T-cell (primary cell): ENCODE results near the gene ZNF280D. TPM values are rescaled to one million over a fixed set of nuclear protein-coding genes. Genes with fewer than 3 reads are reported as not detected.

ENCODE experiments used
- ATAC-seq, 4 experiments: fragments of 200-7000 bp in 3 of 4; fragments of 150-1000 bp in 1 of 4; cut with Tn5 transposase; replicated peaks in 1 of 4; 1 replicate in 3 of 4; 2 replicates in 1 of 4; pipeline ENCODE4 v1.10.0; 2021; ENCODE audit warnings: moderate library complexity in 3 of 4, mild to moderate bottlenecking in 2 of 4, moderate number of reproducible peaks in 1 of 4
- CTCF ChIA-PET, 2 donors: fragments of 300-600 bp; sonication (Branson Sonifier 250); formaldehyde crosslinking; loops; one replicate each; lab custom pipeline; 2022; ENCODE audit warnings: antibody characterized with exemption in 2 of 2; lab: Charles Lee
- POLR2A ChIA-PET, 2 donors: fragments of 300-600 bp; sonication (Branson Sonifier 250); formaldehyde crosslinking; loops; one replicate each; lab custom pipeline; 2022; ENCODE audit warnings: antibody characterized with exemption in 2 of 2; lab: Charles Lee
- DNase-seq, 35 experiments: peaks; one replicate each; pipeline versions ENCODE4 v3.0.0 to v3.0.0-alpha.2; 2013 to 2023
- H3K27ac ChIP-seq: one replicate; pipeline ENCODE4 v1.5.1; 2013; ENCODE audit warnings: low read length
- H3K27me3 ChIP-seq, 2 experiments: replicated peaks in 1 of 2; 1 replicate in 1 of 2; 2 replicates in 1 of 2; pipeline versions ENCODE4 v1.6.1 to v1.7.0; 2013; ENCODE audit warnings: low read length in 1 of 2, mixed read lengths in 1 of 2; ENCODE audit not compliant: control insufficient read depth in 2 of 2, insufficient read depth in 2 of 2; ENCODE audit errors: extremely low read depth in 1 of 2
- H3K36me3 ChIP-seq, 2 donors: 1 replicate in 1 of 2; 2 replicates in 1 of 2; pipeline versions ENCODE4 v1.6.1 to v1.7.0; 2013; ENCODE audit warnings: low read length in 1 of 2; ENCODE audit not compliant: control insufficient read depth in 2 of 2, insufficient read depth in 1 of 2; ENCODE audit errors: extremely low read depth in 1 of 2
- H3K4me1 ChIP-seq, 2 experiments: 1 replicate in 1 of 2; 2 replicates in 1 of 2; pipeline versions ENCODE4 v1.6.1 to v1.7.0; 2013; ENCODE audit warnings: low read length in 2 of 2, mixed read lengths in 1 of 2; ENCODE audit not compliant: insufficient read depth in 2 of 2, control insufficient read depth in 1 of 2; ENCODE audit errors: extremely low read depth in 1 of 2
- H3K4me3 ChIP-seq, 2 donors: 1 replicate in 1 of 2; 2 replicates in 1 of 2; pipeline versions ENCODE4 v1.5.1 to v1.7.0; 2013; ENCODE audit warnings: mild to moderate bottlenecking in 2 of 2, low read length in 1 of 2, moderate library complexity in 1 of 2; ENCODE audit not compliant: control insufficient read depth in 1 of 2; ENCODE audit errors: extremely low read depth in 1 of 2
- H3K9me3 ChIP-seq: 2 replicates; pipeline ENCODE4 v1.7.0; 2013
- H3K27ac Mint-ChIP-seq, 2 donors: one replicate each; pipeline ENCODE4 v1.8.0; 2020 to 2021; ENCODE audit warnings: mild to moderate bottlenecking in 2 of 2, mixed read lengths in 2 of 2
- H3K27me3 Mint-ChIP-seq, 2 donors: one replicate each; pipeline ENCODE4 v1.8.0; 2021 to 2022; ENCODE audit warnings: mixed read lengths in 2 of 2
- H3K36me3 Mint-ChIP-seq: one replicate; pipeline ENCODE4 v1.8.0; 2021; ENCODE audit warnings: mixed read lengths
- H3K4me1 Mint-ChIP-seq, 3 donors: one replicate each; pipeline ENCODE4 v1.8.0; 2020 to 2022; ENCODE audit warnings: mixed read lengths in 3 of 3, mild to moderate bottlenecking in 1 of 3
- H3K4me3 Mint-ChIP-seq, 3 donors: one replicate each; pipeline ENCODE4 v1.8.0; 2020 to 2022; ENCODE audit warnings: mild to moderate bottlenecking in 3 of 3, mixed read lengths in 3 of 3, moderate library complexity in 3 of 3
- H3K9me3 Mint-ChIP-seq, 3 donors: one replicate each; pipeline ENCODE4 v1.8.0; 2020 to 2022; ENCODE audit warnings: mixed read lengths in 3 of 3
- WGBS: methylation state at CpG from one replicate; pipeline ENCODE4 v1.1.5; 2013; ENCODE audit warnings: missing lambda C conversion rate; ENCODE audit not compliant: insufficient coverage; 5-methylcytosine and 5-hydroxymethylcytosine counted together
- total RNA-seq, 35 experiments: library from RNA in 6 of 35; stranded (reverse) in 6 of 35; fragments of 120-200 nt in 1 of 35; gene quantifications; one replicate each; pipeline versions ENCODE4 v1.2.1 to v1.2.4 and lab custom pipeline; 2013 to 2026

ZNF280D gene
- total RNA-seq, 5 donors from 2014 or later (not counting 1 experiment from before 2014, with no cell fraction given) = 29.1 to 39.5 (median 32.4) TPM

DNA sequence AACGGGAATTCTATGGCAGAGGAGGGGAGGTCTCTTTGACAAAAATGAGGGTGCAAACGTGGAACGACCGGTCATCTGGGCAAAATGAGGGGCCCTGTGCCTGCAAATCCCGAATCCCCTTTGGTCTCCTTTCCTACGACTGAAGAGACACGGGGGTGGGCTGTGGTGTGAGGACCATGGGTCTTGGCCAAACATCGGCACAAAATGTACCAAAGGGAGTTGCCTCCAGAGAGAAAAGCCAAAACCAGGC is 498 bp downstream of the ZNF280D start:
- Mint-ChIP-seq H3K36me3 (peaks cover 11% of the 10 kb centered on the region), H3K4me3 (peak overlapping the region; percentile 92 to 96 (median 95)), H3K27ac (peak overlapping the region; percentile 92 to 93), H3K4me1 (peaks cover 37 to 44% (median 42%) of the 10 kb centered on the region in 3 donors), H3K9me3 (peaks cover 0 to 4% (median 3%) of the 10 kb centered on the region in 3 donors), H3K27me3 (no peaks in the 10 kb centered on the region)
- Histone ChIP-seq H3K36me3 (no peaks in the 10 kb centered on the region), H3K4me3 (peak overlapping the region; percentile 71 to 81), H3K27ac (peak overlapping the region; percentile 63), H3K27me3 (no peaks in the 10 kb centered on the region), H3K9me3 (no peaks in the 10 kb centered on the region), H3K4me1 (peaks cover 10 to 21% of the 10 kb centered on the region in 2 experiments)
- ATAC-seq = no peak
- DNase-seq = peak in 1 of 35 experiments; percentile 3
- POLR2A ChIA-PET = no interaction called here
- 0% methylated on average over 3 of the region's 8 CpGs for WGBS
- CTCF ChIA-PET = no interaction called here

- peak in 3 of 35 experiments; percentile 10 to 32 (median 11) for DNase-seq
- H3K36me3 ChIP-seq = peaks cover 0 to under 1% of the 10 kb centered on the region in 2 donors
- Mint-ChIP-seq H3K4me3 (peak overlapping the region; percentile 92 to 96 (median 95)), H3K27me3 (no peaks in the 10 kb centered on the region), H3K4me1 (peaks cover 38 to 48% (median 45%) of the 10 kb centered on the region in 3 donors), H3K9me3 (peaks cover 0 to 4% (median 3%) of the 10 kb centered on the region in 3 donors), H3K36me3 (peaks cover 14% of the 10 kb centered on the region), H3K27ac (peak overlapping the region; percentile 92 to 93)
- POLR2A ChIA-PET = no interaction called here
- no peaks in the 10 kb centered on the region for H3K27me3 ChIP-seq
- H3K27ac ChIP-seq = peak overlapping the region; percentile 63
- peaks cover 10 to 21% of the 10 kb centered on the region in 2 experiments for H3K4me1 ChIP-seq
- H3K9me3 ChIP-seq = no peaks in the 10 kb centered on the region
- no peak for ATAC-seq
- WGBS = 20% methylated on average over 1 of the region's 12 CpGs
- CTCF ChIA-PET = no interaction called here
- H3K4me3 ChIP-seq = peak overlapping the region; percentile 71 to 81
These were observed 999 bp downstream of the ZNF280D start for GRCh38 chr15:56732135-56732885.

- Histone ChIP-seq H3K4me3 (no peak overlapping the region), H3K9me3 (no peaks in the 10 kb centered on the region), H3K27ac (no peak overlapping the region), H3K36me3 (peaks cover 0 to 5% of the 10 kb centered on the region in 2 donors), H3K4me1 (peaks cover 10 to 21% of the 10 kb centered on the region in 2 experiments), H3K27me3 (no peaks in the 10 kb centered on the region)
- Mint-ChIP-seq H3K27ac (peak overlapping the region in 1 of 2 donors; percentile 93), H3K36me3 (peaks cover 18% of the 10 kb centered on the region), H3K27me3 (no peaks in the 10 kb centered on the region), H3K4me1 (peaks cover 46 to 53% (median 51%) of the 10 kb centered on the region in 3 donors), H3K4me3 (peak overlapping the region; percentile 92 to 96 (median 95)), H3K9me3 (peaks cover 0 to 4% (median 3%) of the 10 kb centered on the region in 3 donors)
- CTCF ChIA-PET = no interaction called here
- POLR2A ChIA-PET = interaction anchor here (0.7 kb wide), 2 partner anchors 130 to 188 kb away, joined by 8 to 11 read pairs; no protein-coding TSS in a partner anchor
- WGBS = 87% methylated on average over 3 of the region's 8 CpGs
- no peak for DNase-seq
- no peak for ATAC-seq
These were observed 1.8 kb downstream of the ZNF280D start for GRCh38 chr15:56731548-56731947.

GRCh38 chr15:56729561-56729960 is 3.7 kb downstream of the ZNF280D start:
- no peak overlapping the region for H3K27ac ChIP-seq
- ChIA-PET CTCF (interaction anchor here (0.6 to 1.1 kb wide), 4 partner anchors 9 to 531 kb away, joined by 3 to 7 read pairs (median 4); no protein-coding TSS in a partner anchor), POLR2A (interaction anchor here (0.6 to 0.7 kb wide), 2 partner anchors 27 to 201 kb away, joined by 3 read pairs; no protein-coding TSS in a partner anchor)
- WGBS = no CpG with 5 or more reads among the region's 2 CpGs
- peaks cover 21% of the 10 kb centered on the region for H3K36me3 Mint-ChIP-seq
- ATAC-seq (no peak), DNase-seq (no peak)
- peaks cover 59 to 67% (median 65%) of the 10 kb centered on the region in 3 donors for H3K4me1 Mint-ChIP-seq
- peaks cover 21 to 24% of the 10 kb centered on the region in 2 experiments for H3K4me1 ChIP-seq
- H3K4me3 ChIP-seq = no peak overlapping the region
- no peaks in the 10 kb centered on the region for H3K9me3 Mint-ChIP-seq
- H3K27me3 ChIP-seq = no peaks in the 10 kb centered on the region
- no peak overlapping the region for H3K4me3 Mint-ChIP-seq
- no peaks in the 10 kb centered on the region for H3K27me3 Mint-ChIP-seq
- peaks cover 0 to 5% of the 10 kb centered on the region in 2 donors for H3K36me3 ChIP-seq
- H3K27ac Mint-ChIP-seq = no peak overlapping the region
- no peaks in the 10 kb centered on the region for H3K9me3 ChIP-seq

DNA sequence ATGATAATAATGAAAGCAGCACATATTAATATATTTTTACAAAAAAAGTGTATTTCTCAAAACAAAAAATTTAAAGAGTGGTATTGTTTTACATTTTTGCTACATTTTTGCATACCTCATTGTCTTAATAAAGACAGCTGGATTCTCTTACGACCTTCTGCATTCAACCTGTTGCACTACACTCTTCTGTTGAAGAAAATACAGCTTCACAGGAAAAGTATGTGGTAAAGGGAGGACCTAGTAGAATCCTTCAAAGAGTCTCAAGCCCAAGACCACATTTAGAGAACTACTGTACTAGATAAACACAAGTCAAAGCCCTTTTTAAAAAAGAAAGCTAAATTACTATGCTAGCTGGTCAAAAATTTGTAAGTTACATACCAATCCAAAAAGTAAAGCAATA is 7.9 kb downstream of the ZNF280D start:
- Histone ChIP-seq H3K27me3 (no peaks in the 10 kb centered on the region), H3K4me1 (peaks cover 0 to 25% of the 10 kb centered on the region in 2 experiments), H3K36me3 (peaks cover 0 to 5% of the 10 kb centered on the region in 2 donors), H3K9me3 (no peaks in the 10 kb centered on the region), H3K4me3 (no peak overlapping the region), H3K27ac (no peak overlapping the region)
- POLR2A ChIA-PET = interaction anchor here in 1 of 2 donors (0.7 kb wide), 1 partner anchor 227 kb away, joined by 3 read pairs; no protein-coding TSS in a partner anchor
- CTCF ChIA-PET = interaction anchor here in 1 of 2 donors (0.7 kb wide), 1 partner anchor 13 kb away, joined by 3 read pairs; no protein-coding TSS in a partner anchor
- Mint-ChIP-seq H3K4me3 (peak overlapping the region in 1 of 3 donors; percentile 44), H3K4me1 (peaks cover 63 to 66% (median 65%) of the 10 kb centered on the region in 3 donors), H3K9me3 (no peaks in the 10 kb centered on the region), H3K27me3 (no peaks in the 10 kb centered on the region), H3K36me3 (peaks cover 40% of the 10 kb centered on the region), H3K27ac (peak overlapping the region in 1 of 2 donors; percentile 20)
- peak in 1 of 35 experiments; percentile 11 for DNase-seq
- no CpG with 5 or more reads among the region's 1 CpG for WGBS
- ATAC-seq = peak in 2 of 4 experiments; percentile 83 to 86

DNA sequence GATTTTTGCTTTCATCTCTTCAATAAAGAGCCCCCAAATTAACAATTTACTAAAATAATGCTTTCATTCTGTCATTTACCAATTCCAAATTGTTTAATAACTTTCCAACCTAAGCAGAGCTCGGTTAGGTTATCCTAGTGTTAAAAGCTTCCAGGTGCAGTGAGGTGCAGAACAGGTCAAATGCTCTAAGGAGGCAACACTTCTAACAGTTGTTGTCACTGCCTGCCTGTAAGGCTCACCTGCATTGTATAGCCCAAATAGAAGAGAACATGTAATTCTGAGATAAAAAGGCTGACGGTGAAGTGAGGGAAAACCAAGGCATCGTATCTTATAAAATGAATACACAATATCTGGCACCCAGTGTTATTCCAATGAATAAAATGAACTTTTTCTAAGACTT is 9.1 kb downstream of the ZNF280D start:
- H3K4me1 ChIP-seq = peaks cover 0 to 27% of the 10 kb centered on the region in 2 experiments
- H3K4me3 Mint-ChIP-seq = peak overlapping the region in 1 of 3 donors; percentile 35
- 83% methylated on average over 1 of the region's 3 CpGs for WGBS
- no peaks in the 10 kb centered on the region for H3K9me3 ChIP-seq
- DNase-seq (no peak), ATAC-seq (no peak)
- H3K4me3 ChIP-seq = no peak overlapping the region
- H3K36me3 ChIP-seq = peaks cover 0 to 5% of the 10 kb centered on the region in 2 donors
- peaks cover 67 to 68% (median 68%) of the 10 kb centered on the region in 3 donors for H3K4me1 Mint-ChIP-seq
- no peak overlapping the region for H3K27ac Mint-ChIP-seq
- no peaks in the 10 kb centered on the region for H3K27me3 Mint-ChIP-seq
- H3K27me3 ChIP-seq = no peaks in the 10 kb centered on the region
- peaks cover 37% of the 10 kb centered on the region for H3K36me3 Mint-ChIP-seq
- ChIA-PET POLR2A (no interaction called here), CTCF (no interaction called here)
- no peaks in the 10 kb centered on the region for H3K9me3 Mint-ChIP-seq
- no peak overlapping the region for H3K27ac ChIP-seq
